ENCODE results near the gene JAG2. TPM values are rescaled to one million over a fixed set of nuclear protein-coding genes. Genes with fewer than 3 reads are reported as not detected.

Gene JAG2
- total RNA-seq, 1 experiment from 2014 or later = 85.9 TPM

DNA sequence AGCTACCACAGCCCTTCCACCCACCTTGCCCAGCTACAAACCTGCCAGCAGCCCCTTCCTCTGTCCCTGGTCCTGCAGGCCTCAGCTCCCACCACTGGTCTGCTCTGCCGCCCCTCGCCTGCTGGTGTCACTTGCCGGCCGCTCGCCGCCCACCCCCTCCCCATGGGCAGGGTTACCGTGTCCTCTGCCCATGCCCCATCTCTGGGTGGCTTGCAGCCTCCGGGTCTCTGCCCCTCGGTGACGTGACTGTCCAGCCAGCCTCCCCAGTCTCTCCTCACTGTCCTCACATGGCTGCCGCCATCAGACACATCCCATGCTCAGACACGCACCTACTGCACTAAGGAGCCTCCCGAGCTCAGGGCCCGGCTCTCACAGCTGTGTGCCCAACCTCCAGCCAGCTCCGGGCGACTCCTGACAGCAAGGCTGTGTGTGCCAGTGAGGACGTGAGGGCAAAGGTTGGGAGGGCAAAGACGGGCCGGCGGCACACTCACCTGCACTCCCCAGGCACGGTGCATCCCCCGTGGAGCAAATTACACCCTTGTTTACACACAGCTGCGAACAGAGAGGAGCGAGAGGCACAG, 13.4 kb downstream of the JAG2 start:
- Histone ChIP-seq H3K4me2 (ENCODE audit: low read length) (no peak overlapping the region), H3K4me1 (ENCODE audit: control insufficient read depth in 1 of 2, insufficient read depth in 2 of 2, low read length in 2 of 2) (no peaks in the 10 kb centered on the region), H3K9ac (ENCODE audit: low read length) (no peak overlapping the region), H3K79me2 (ENCODE audit: insufficient read depth, low read length) (peaks cover 22% of the 10 kb centered on the region; the same call in 1 of the 2 replicates), H4K20me1 (ENCODE audit: insufficient read depth) (no peaks in the 10 kb centered on the region), H3K9me3 (ENCODE audit: control insufficient read depth in 1 of 2, insufficient read depth in 1 of 2, low read depth in 1 of 2, low read length in 2 of 2) (no peaks in the 10 kb centered on the region), H3K27me3 (ENCODE audit: insufficient read depth, low read length) (no peaks in the 10 kb centered on the region), H3K27ac (ENCODE audit: low read depth, low read length) (no peak overlapping the region), H2AFZ (ENCODE audit: low read depth, low read length, poor library complexity, severe bottlenecking) (no peak overlapping the region), H3K36me3 (ENCODE audit: control insufficient read depth in 1 of 2, insufficient read depth in 2 of 2, low read length in 2 of 2) (peaks cover 2 to 9% of the 10 kb centered on the region in 2 experiments; a peak in 2 of 4 replicates), H3K9me2 (ENCODE audit: insufficient read depth) (no peaks in the 10 kb centered on the region), H3K4me3 (replicated peaks in 1 of 2; ENCODE audit: low read depth in 1 of 2, low read length in 2 of 2) (no peak overlapping the region)
- DNase-seq (ENCODE audit: low read depth, low spot score) (no peak), ATAC-seq (no peak)
- TF ChIP-seq POLR2AphosphoS5 (IDR thresholded peaks at IDR 0.05; ENCODE audit: low read depth, low read length) (no peak), CEBPB (IDR thresholded peaks at IDR 0.05; ENCODE audit: low read depth) (no peak), SP1 (IDR thresholded peaks at IDR 0.05; ENCODE audit: low read depth) (no peak), RAD21 (IDR thresholded peaks at IDR 0.05; ENCODE audit: low read depth) (no peak), ELF1 (IDR thresholded peaks at IDR 0.05; ENCODE audit: borderline replicate concordance, low read depth) (no peak), SIN3A (IDR thresholded peaks at IDR 0.05; ENCODE audit: low read depth) (no peak), CBX3 (IDR thresholded peaks at IDR 0.05; ENCODE audit: low read depth) (no peak), EZH2phosphoT487 (IDR thresholded peaks at IDR 0.05; ENCODE audit: borderline replicate concordance) (no peak)
- TF ChIP-seq, protein P1, sequence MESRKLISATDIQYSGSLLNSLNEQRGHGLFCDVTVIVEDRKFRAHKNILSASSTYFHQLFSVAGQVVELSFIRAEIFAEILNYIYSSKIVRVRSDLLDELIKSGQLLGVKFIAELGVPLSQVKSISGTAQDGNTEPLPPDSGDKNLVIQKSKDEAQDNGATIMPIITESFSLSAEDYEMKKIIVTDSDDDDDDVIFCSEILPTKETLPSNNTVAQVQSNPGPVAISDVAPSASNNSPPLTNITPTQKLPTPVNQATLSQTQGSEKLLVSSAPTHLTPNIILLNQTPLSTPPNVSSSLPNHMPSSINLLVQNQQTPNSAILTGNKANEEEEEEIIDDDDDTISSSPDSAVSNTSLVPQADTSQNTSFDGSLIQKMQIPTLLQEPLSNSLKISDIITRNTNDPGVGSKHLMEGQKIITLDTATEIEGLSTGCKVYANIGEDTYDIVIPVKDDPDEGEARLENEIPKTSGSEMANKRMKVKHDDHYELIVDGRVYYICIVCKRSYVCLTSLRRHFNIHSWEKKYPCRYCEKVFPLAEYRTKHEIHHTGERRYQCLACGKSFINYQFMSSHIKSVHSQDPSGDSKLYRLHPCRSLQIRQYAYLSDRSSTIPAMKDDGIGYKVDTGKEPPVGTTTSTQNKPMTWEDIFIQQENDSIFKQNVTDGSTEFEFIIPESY (IDR thresholded peaks at IDR 0.05; ENCODE audit: extremely low read depth, insufficient replicate concordance, low read length) = no peak
- TF ChIP-seq, protein P2, sequence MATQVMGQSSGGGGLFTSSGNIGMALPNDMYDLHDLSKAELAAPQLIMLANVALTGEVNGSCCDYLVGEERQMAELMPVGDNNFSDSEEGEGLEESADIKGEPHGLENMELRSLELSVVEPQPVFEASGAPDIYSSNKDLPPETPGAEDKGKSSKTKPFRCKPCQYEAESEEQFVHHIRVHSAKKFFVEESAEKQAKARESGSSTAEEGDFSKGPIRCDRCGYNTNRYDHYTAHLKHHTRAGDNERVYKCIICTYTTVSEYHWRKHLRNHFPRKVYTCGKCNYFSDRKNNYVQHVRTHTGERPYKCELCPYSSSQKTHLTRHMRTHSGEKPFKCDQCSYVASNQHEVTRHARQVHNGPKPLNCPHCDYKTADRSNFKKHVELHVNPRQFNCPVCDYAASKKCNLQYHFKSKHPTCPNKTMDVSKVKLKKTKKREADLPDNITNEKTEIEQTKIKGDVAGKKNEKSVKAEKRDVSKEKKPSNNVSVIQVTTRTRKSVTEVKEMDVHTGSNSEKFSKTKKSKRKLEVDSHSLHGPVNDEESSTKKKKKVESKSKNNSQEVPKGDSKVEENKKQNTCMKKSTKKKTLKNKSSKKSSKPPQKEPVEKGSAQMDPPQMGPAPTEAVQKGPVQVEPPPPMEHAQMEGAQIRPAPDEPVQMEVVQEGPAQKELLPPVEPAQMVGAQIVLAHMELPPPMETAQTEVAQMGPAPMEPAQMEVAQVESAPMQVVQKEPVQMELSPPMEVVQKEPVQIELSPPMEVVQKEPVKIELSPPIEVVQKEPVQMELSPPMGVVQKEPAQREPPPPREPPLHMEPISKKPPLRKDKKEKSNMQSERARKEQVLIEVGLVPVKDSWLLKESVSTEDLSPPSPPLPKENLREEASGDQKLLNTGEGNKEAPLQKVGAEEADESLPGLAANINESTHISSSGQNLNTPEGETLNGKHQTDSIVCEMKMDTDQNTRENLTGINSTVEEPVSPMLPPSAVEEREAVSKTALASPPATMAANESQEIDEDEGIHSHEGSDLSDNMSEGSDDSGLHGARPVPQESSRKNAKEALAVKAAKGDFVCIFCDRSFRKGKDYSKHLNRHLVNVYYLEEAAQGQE (IDR thresholded peaks at IDR 0.05; ENCODE audit: low read depth) = no peak
- intact Hi-C loops (cut with micrococcal nuclease) = no loop called here
- ChIA-PET CTCF (no interaction called here), RAD21 (ENCODE audit: low non-redundant PET in 1 of 2, low total read pairs in 2 of 2, uncharacterized antibody in 2 of 2, unreplicated experiment in 2 of 2) (interaction anchor here in 1 of 2 experiments (0.7 kb wide), 1 partner anchor 179 kb away, joined by 4 read pairs; no protein-coding TSS in a partner anchor), POLR2A (no interaction called here)
- no TSS peak for BruUV-seq (replicated peaks)
